Loucy (cell line): ENCODE results near the gene IL18R1.

Experiments
- EZH2phosphoT487 ChIP-seq: fragments of 200-600 bp; IDR thresholded peaks from 2 replicates; pipeline ENCODE4 v1.6.1; 2018; ENCODE audit warnings: antibody characterized with exemption, mild to moderate bottlenecking, moderate library complexity, borderline replicate concordance
- TF ChIP-seq, protein P1 (sequence below): fragments of 200-600 bp; sonication (generic); conservative IDR thresholded peaks from 2 replicates; pipeline ENCODE4 v1.5.1; 2014; ENCODE audit warnings: mild to moderate bottlenecking, antibody characterized with exemption, low read length

GRCh38 chr2:102369866-102370265, 14.3 kb downstream of the IL18R1 start:
- TF ChIP-seq, protein P1, sequence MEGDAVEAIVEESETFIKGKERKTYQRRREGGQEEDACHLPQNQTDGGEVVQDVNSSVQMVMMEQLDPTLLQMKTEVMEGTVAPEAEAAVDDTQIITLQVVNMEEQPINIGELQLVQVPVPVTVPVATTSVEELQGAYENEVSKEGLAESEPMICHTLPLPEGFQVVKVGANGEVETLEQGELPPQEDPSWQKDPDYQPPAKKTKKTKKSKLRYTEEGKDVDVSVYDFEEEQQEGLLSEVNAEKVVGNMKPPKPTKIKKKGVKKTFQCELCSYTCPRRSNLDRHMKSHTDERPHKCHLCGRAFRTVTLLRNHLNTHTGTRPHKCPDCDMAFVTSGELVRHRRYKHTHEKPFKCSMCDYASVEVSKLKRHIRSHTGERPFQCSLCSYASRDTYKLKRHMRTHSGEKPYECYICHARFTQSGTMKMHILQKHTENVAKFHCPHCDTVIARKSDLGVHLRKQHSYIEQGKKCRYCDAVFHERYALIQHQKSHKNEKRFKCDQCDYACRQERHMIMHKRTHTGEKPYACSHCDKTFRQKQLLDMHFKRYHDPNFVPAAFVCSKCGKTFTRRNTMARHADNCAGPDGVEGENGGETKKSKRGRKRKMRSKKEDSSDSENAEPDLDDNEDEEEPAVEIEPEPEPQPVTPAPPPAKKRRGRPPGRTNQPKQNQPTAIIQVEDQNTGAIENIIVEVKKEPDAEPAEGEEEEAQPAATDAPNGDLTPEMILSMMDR, result no peak
- no peak for TF ChIP-seq EZH2phosphoT487
